IPS-20b (cell line): Measurements from ENCODE around the gene PPIL1.

Source experiments
- H3K27ac ChIP-seq: one replicate; pipeline ENCODE4 v1.5.1; 2013; ENCODE audit warnings: low read length
- H3K27me3 ChIP-seq: 2 replicates; pipeline ENCODE4 v1.6.1; 2013; ENCODE audit warnings: mild to moderate bottlenecking, low read length, inconsistent platforms; ENCODE audit not compliant: insufficient read depth
- H3K36me3 ChIP-seq: 2 replicates; pipeline ENCODE4 v1.6.1; 2013; ENCODE audit warnings: low read depth, mild to moderate bottlenecking, inconsistent platforms, low read length, moderate library complexity; ENCODE audit not compliant: insufficient read depth
- H3K4me1 ChIP-seq: 2 replicates; pipeline ENCODE4 v1.6.1; 2013; ENCODE audit warnings: mild to moderate bottlenecking, control low read depth, inconsistent platforms, low read length, moderate library complexity; ENCODE audit not compliant: insufficient read depth
- H3K4me3 ChIP-seq: 2 replicates; pipeline ENCODE4 v1.5.1; 2013; ENCODE audit warnings: mild to moderate bottlenecking, low read length, inconsistent platforms
- H3K9ac ChIP-seq: 2 replicates; pipeline ENCODE4 v1.6.1; 2013; ENCODE audit warnings: low read depth, mild to moderate bottlenecking, inconsistent platforms, low read length, moderate library complexity
- H3K9me3 ChIP-seq: 2 replicates; pipeline ENCODE4 v1.6.1; 2013; ENCODE audit warnings: mild to moderate bottlenecking, low read depth, low read length, inconsistent platforms; ENCODE audit not compliant: insufficient read depth

The PPIL1 gene

DNA sequence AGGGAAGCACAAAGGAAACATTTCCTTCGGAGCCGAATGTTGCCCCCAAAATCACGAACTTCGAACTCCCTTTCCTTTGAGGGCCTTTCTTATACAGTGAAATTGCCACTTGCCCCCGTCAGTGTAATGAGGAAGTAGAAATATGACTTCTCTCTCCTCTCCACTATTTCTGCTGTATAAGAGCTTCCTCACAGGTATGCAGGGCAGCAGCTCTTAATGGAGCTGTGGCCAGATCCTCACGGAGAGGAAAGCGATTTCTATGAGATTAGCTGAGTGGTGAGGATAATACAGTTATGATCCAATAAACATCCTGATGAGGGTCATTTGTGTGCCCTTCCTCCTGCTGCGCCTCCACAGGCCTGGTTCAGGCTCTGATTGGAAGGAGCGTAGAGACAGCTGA, 24.6 kb downstream of the PPIL1 start:
- Histone ChIP-seq H3K36me3 (peaks cover 35% of the 10 kb centered on the region), H3K9me3 (no peaks in the 10 kb centered on the region), H3K4me1 (peaks cover 5% of the 10 kb centered on the region; the same call in 1 of the 2 replicates), H3K27me3 (peaks cover 10% of the 10 kb centered on the region; the same call in 1 of the 2 replicates), H3K4me3 (no peak overlapping the region), H3K27ac (no peak overlapping the region), H3K9ac (no peak overlapping the region)

DNA sequence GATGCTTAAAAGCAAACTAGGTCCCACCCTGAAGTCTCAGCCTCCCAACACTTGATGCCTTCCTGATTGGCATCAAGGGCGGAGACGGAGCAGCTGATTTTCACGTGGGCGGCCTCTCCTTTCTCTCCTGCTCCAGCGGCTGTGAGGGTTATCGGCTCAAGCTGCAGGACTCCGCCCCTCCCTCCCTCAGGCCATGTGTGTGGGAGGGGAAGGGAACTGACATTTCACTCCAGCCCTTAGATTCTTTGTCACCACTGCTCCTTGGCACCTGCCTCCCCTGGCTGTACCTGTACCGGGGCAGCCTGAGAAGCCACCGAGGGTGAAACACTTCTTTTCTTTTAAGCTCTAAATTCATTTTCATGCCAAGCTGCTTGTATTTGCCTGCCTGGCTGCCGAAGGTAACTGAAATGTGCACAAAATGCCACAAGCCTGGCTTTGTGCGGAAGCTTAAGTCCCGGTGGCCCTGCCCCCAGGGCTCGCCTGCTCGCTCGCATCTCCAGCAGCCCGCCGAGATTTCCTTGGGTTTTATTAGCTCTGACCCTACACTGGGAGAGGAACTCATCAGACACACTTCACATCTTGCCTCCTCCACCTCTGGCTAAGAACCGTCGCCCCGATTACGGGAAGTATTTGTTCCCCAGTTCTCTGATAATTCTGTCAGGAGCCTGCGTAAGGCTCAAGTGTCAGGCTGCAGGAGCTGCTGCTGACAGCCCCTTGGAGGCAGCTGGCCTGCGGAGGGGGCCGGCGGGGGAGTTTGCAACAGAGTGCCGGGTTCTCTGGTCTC, 25.8 kb downstream of the PPIL1 start:
- H3K27ac ChIP-seq = no peak overlapping the region
- H3K4me3 ChIP-seq = peak overlapping the region; percentile 50; the same call in 1 of the 2 replicates
- peaks cover 5% of the 10 kb centered on the region; the same call in 1 of the 2 replicates for H3K4me1 ChIP-seq
- H3K36me3 ChIP-seq = peaks cover 23% of the 10 kb centered on the region
- no peak overlapping the region; the same call in 1 of the 2 replicates for H3K9ac ChIP-seq
- H3K27me3 ChIP-seq = peaks cover 15% of the 10 kb centered on the region; the same call in 1 of the 2 replicates
- no peaks in the 10 kb centered on the region for H3K9me3 ChIP-seq

DNA sequence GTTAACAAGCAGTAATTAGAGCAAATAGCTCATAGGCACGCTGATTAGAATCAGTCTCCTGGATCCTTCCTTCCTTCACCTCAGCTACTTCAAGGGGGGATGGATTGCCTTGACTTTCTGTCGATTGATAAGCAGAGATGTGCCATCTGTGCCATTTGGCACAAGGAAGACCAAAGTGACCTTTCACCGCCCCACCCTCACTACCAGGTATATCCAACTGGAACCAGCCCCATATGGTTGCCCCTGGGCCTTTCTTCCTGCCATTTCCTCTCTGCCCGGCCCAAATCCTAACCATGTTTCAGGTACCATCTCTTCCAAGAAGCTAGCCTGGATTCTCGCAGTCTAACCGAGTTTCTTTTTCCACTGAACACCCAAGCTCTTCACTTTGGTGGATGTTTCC, 26.6 kb downstream of the PPIL1 start:
- Histone ChIP-seq H3K27me3 (peaks cover 15% of the 10 kb centered on the region; the same call in 1 of the 2 replicates), H3K4me3 (no peak overlapping the region), H3K9ac (no peak overlapping the region; the same call in 1 of the 2 replicates), H3K9me3 (no peaks in the 10 kb centered on the region), H3K27ac (no peak overlapping the region), H3K36me3 (peaks cover 14% of the 10 kb centered on the region), H3K4me1 (peaks cover 5% of the 10 kb centered on the region; the same call in 1 of the 2 replicates)

GRCh38 chr6:36847152-36847551, 27.5 kb downstream of the PPIL1 start:
- Histone ChIP-seq H3K4me3 (no peak overlapping the region), H3K9ac (no peak overlapping the region), H3K4me1 (peaks cover 5% of the 10 kb centered on the region; the same call in 1 of the 2 replicates), H3K9me3 (no peaks in the 10 kb centered on the region), H3K27ac (no peak overlapping the region), H3K27me3 (peaks cover 15% of the 10 kb centered on the region; the same call in 1 of the 2 replicates), H3K36me3 (peaks cover 6% of the 10 kb centered on the region; the same call in 1 of the 2 replicates)

- Histone ChIP-seq H3K4me3 (no peak overlapping the region), H3K36me3 (no peaks in the 10 kb centered on the region), H3K27ac (no peak overlapping the region), H3K27me3 (peaks cover 32% of the 10 kb centered on the region), H3K9ac (no peak overlapping the region), H3K4me1 (peaks cover 9% of the 10 kb centered on the region; the same call in 1 of the 2 replicates), H3K9me3 (no peaks in the 10 kb centered on the region)
Observed at GRCh38 chr6:36845233-36845632, 29.4 kb downstream of the PPIL1 start.

GRCh38 chr6:36844232-36845170, 30.1 kb downstream of the PPIL1 start:
- Histone ChIP-seq H3K27me3 (peaks cover 39% of the 10 kb centered on the region), H3K36me3 (no peaks in the 10 kb centered on the region), H3K9ac (no peak overlapping the region), H3K9me3 (no peaks in the 10 kb centered on the region), H3K27ac (no peak overlapping the region), H3K4me3 (no peak overlapping the region), H3K4me1 (peaks cover 8% of the 10 kb centered on the region; the same call in 1 of the 2 replicates)

DNA sequence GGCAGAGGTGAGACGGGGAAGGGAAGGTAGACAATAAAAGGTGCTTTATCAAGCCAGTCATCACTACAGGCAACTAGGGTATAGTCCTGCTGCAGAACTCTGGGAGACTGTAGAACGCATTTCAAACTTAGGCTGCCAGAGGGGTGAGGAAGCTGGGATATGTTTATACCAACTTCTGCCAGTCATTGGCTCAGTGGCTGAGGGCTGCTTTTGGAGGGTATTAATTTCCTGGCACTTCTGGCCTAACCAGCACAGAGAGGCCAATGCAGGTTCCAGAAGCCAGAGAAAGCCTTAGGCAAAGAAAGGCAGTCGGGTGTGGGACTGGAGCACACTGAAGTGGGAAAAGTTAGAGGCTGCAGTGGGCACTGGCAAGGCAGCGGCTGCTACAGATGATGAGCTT, 31.4 kb downstream of the PPIL1 start:
- Histone ChIP-seq H3K27me3 (peaks cover 49% of the 10 kb centered on the region), H3K9me3 (no peaks in the 10 kb centered on the region), H3K27ac (no peak overlapping the region), H3K9ac (no peak overlapping the region), H3K4me1 (peaks cover 4% of the 10 kb centered on the region; the same call in 1 of the 2 replicates), H3K4me3 (no peak overlapping the region), H3K36me3 (no peaks in the 10 kb centered on the region)

GRCh38 chr6:36841756-36842155, 32.8 kb downstream of the PPIL1 start:
- no peaks in the 10 kb centered on the region for H3K36me3 ChIP-seq
- H3K27me3 ChIP-seq = peaks cover 57% of the 10 kb centered on the region
- H3K27ac ChIP-seq = no peak overlapping the region
- H3K4me3 ChIP-seq = no peak overlapping the region
- H3K9ac ChIP-seq = no peak overlapping the region
- peaks cover 4% of the 10 kb centered on the region; the same call in 1 of the 2 replicates for H3K4me1 ChIP-seq
- H3K9me3 ChIP-seq = no peaks in the 10 kb centered on the region

DNA sequence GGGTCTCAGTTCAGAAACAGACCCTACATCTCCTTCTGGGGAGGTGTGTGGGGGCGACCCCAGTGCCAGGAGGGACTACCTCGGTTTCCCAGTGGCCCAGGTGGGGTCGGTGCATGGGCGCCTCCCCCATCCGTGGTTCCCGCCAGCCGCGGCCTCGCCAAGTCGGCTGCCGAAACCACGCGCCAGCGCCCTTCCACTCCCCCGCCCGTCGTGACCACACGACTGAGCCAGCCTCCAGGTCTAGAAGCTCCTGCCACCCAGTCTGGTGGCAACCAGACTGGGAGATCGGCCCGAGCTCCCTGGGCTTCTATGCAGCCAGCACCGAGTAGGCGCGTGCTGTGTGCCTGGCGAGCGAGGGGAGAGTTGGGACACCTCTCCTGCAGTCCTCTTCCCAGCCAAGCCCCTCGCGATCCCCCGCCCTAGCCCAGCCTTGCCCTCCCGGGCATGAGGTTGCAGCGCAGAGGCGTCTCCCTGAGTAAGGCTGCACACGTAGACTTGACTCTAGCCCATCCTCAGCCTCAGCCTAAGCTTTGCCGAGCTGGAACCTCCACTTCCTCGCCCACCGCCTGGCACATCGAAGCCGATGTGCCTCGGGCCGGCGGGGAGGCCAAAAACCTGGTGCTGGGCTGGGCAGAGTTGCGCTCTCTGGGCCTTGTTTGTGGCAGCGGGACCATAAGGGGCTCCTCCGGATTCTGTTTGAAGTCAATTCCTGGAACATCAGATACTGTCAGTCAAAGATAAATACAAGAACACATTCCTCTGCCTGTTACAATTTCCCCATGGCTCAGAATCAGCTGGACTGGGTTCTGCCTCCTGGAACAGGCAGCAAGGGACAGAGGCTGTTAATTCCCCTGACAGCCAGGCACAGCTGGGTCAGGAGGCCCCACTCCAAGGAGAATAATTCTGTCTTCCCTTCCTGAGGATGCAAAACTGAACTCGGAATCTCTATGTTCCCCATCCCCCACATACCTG, 33.9 kb downstream of the PPIL1 start:
- Histone ChIP-seq H3K36me3 (no peaks in the 10 kb centered on the region), H3K4me3 (peak overlapping the region; percentile 71), H3K9me3 (no peaks in the 10 kb centered on the region), H3K4me1 (peaks cover 4% of the 10 kb centered on the region; the same call in 1 of the 2 replicates), H3K27me3 (peaks cover 67% of the 10 kb centered on the region), H3K27ac (no peak overlapping the region), H3K9ac (peak overlapping the region; percentile 25; the same call in 1 of the 2 replicates)

- Histone ChIP-seq H3K9me3 (no peaks in the 10 kb centered on the region), H3K36me3 (no peaks in the 10 kb centered on the region), H3K4me3 (peak overlapping the region; percentile 71), H3K27ac (no peak overlapping the region), H3K4me1 (peaks cover 4% of the 10 kb centered on the region; the same call in 1 of the 2 replicates), H3K9ac (no peak overlapping the region), H3K27me3 (peaks cover 75% of the 10 kb centered on the region)
Observed at GRCh38 chr6:36839749-36840431, 34.7 kb downstream of the PPIL1 start.
